OCI-LY3 (cell line): ENCODE results near the gene ANKRD11.

Experiments
- H2AFZ ChIP-seq: fragments of 200-600, 300-600 bp; shearing (Covaris generic); 2 replicates; pipeline ENCODE4 v1.6.0; 2014; ENCODE audit warnings: antibody characterized with exemption, low read depth, low read length
- H3K27ac ChIP-seq: fragments of 200-600, 300-600 bp; sonication (generic); 2 replicates; pipeline ENCODE4 v1.5.1; 2014; ENCODE audit warnings: mild to moderate bottlenecking, low read length, moderate library complexity, mixed read lengths
- H3K27me3 ChIP-seq: fragments of 200-600, 300-600 bp; sonication (generic); 2 replicates; pipeline ENCODE4 v1.6.1; 2014; ENCODE audit warnings: low read depth, low read length, mixed read lengths
- H3K36me3 ChIP-seq: fragments of 200-600, 300-600 bp; sonication (generic); replicated peaks from 2 replicates; pipeline ENCODE3; 2014; ENCODE audit warnings: low read depth, low read length, mixed read lengths
- H3K4me1 ChIP-seq: fragments of 300-600, 200-600 bp; sonication (generic); 2 replicates; pipeline ENCODE4 v1.6.1; 2014; ENCODE audit warnings: low read length, mixed read lengths
- H3K4me2 ChIP-seq: fragments of 200-600, 300-600 bp; sonication (generic); 2 replicates; pipeline ENCODE4 v1.6.1; 2014; ENCODE audit warnings: low read length, mixed read lengths
- H3K4me3 ChIP-seq: fragments of 300-600, 200-600 bp; sonication (generic); 2 replicates; pipeline ENCODE4 v1.5.1; 2014; ENCODE audit warnings: antibody characterized with exemption, mild to moderate bottlenecking, low read length, moderate library complexity
- H3K79me2 ChIP-seq: fragments of 300-600, 200-600 bp; shearing (Covaris generic); 2 replicates; pipeline ENCODE4 v1.6.1; 2014; ENCODE audit warnings: mild to moderate bottlenecking, low read length, mixed read lengths
- H3K9ac ChIP-seq: fragments of 300-600, 200-600 bp; shearing (Covaris generic); 2 replicates; pipeline ENCODE4 v1.6.0; 2014; ENCODE audit warnings: mild to moderate bottlenecking, low read length, moderate library complexity
- H3K9me3 ChIP-seq: fragments of 200-600, 300-600 bp; shearing (Covaris generic); 2 replicates; pipeline ENCODE4 v1.6.1; 2014; ENCODE audit warnings: low read length, mixed read lengths; ENCODE audit not compliant: insufficient read depth
- H4K20me1 ChIP-seq: fragments of 200-600, 300-600 bp; sonication (generic); 2 replicates; pipeline ENCODE4 v1.6.1; 2016; ENCODE audit warnings: low read length, mixed read lengths; ENCODE audit not compliant: insufficient read depth
- CTCF ChIP-seq: fragments of 200-600, 300-600 bp; sonication (generic); IDR thresholded peaks from 2 replicates; pipeline ENCODE4 v1.5.1; 2014; ENCODE audit warnings: antibody characterized with exemption, low read length, low read depth
- EZH2phosphoT487 ChIP-seq: fragments of 200-600 bp; shearing (Covaris generic); IDR thresholded peaks from 2 replicates; pipeline ENCODE4 v1.6.1; 2018; ENCODE audit warnings: antibody characterized with exemption, mixed run types, low read depth

Gene ANKRD11

GRCh38 chr16:89278441-89279240, 211.7 kb downstream of the ANKRD11 start:
- Histone ChIP-seq H3K36me3 (peaks cover 44% of the 10 kb centered on the region), H3K9me3 (no peaks in the 10 kb centered on the region), H3K4me2 (no peak overlapping the region), H2AFZ (no peak overlapping the region), H3K27me3 (no peaks in the 10 kb centered on the region), H3K9ac (no peak overlapping the region), H3K4me3 (no peak overlapping the region), H3K27ac (no peak overlapping the region), H3K79me2 (no peaks in the 10 kb centered on the region; the same call in 1 of the 2 replicates), H3K4me1 (no peaks in the 10 kb centered on the region), H4K20me1 (no peaks in the 10 kb centered on the region)
- no peak for TF ChIP-seq CTCF
- TF ChIP-seq EZH2phosphoT487 = no peak

GRCh38 chr16:89277641-89278341, 212.6 kb downstream of the ANKRD11 start:
- H3K9ac ChIP-seq = no peak overlapping the region
- H2AFZ ChIP-seq = no peak overlapping the region
- peaks cover 44% of the 10 kb centered on the region for H3K36me3 ChIP-seq
- no peak overlapping the region for H3K4me2 ChIP-seq
- H3K4me3 ChIP-seq = no peak overlapping the region
- no peaks in the 10 kb centered on the region for H4K20me1 ChIP-seq
- no peaks in the 10 kb centered on the region for H3K9me3 ChIP-seq
- H3K4me1 ChIP-seq = no peaks in the 10 kb centered on the region
- no peaks in the 10 kb centered on the region; the same call in 1 of the 2 replicates for H3K79me2 ChIP-seq
- no peaks in the 10 kb centered on the region for H3K27me3 ChIP-seq
- no peak for TF ChIP-seq CTCF
- TF ChIP-seq EZH2phosphoT487 = no peak
- H3K27ac ChIP-seq = no peak overlapping the region

- H3K4me3 ChIP-seq = no peak overlapping the region
- H3K36me3 ChIP-seq = peaks cover 44% of the 10 kb centered on the region
- H3K27me3 ChIP-seq = no peaks in the 10 kb centered on the region
- H2AFZ ChIP-seq = no peak overlapping the region
- no peaks in the 10 kb centered on the region for H3K4me1 ChIP-seq
- peaks cover 3% of the 10 kb centered on the region; the same call in 1 of the 2 replicates for H3K79me2 ChIP-seq
- H3K4me2 ChIP-seq = no peak overlapping the region
- H3K9me3 ChIP-seq = no peaks in the 10 kb centered on the region
- H3K27ac ChIP-seq = no peak overlapping the region
- no peak overlapping the region for H3K9ac ChIP-seq
- TF ChIP-seq EZH2phosphoT487 = no peak
- no peaks in the 10 kb centered on the region for H4K20me1 ChIP-seq
Observed at GRCh38 chr16:89277049-89277448, 213.3 kb downstream of the ANKRD11 start.

- Histone ChIP-seq H3K9me3 (no peaks in the 10 kb centered on the region), H3K79me2 (peaks cover 3% of the 10 kb centered on the region; the same call in 1 of the 2 replicates), H3K4me1 (no peaks in the 10 kb centered on the region), H3K4me2 (no peak overlapping the region), H2AFZ (no peak overlapping the region), H3K9ac (no peak overlapping the region), H4K20me1 (no peaks in the 10 kb centered on the region), H3K4me3 (no peak overlapping the region), H3K27ac (no peak overlapping the region), H3K36me3 (peaks cover 45% of the 10 kb centered on the region), H3K27me3 (no peaks in the 10 kb centered on the region)
- no peak for TF ChIP-seq EZH2phosphoT487
- TF ChIP-seq CTCF = no peak
Observed at GRCh38 chr16:89275837-89276720, 214.3 kb downstream of the ANKRD11 start.
